ENCODE results near the gene UBA1.

The UBA1 gene

GRCh38 chrX:47175588-47175980, 18.0 kb upstream of the UBA1 start:
- H3K9me3 Mint-ChIP-seq: no peaks in the 10 kb centered on the region
- ATAC-seq (replicated peaks) (no peak), DNase-seq (no peak)
- peaks cover 0 to 51% of the 10 kb centered on the region in 2 donors for H3K27me3 Mint-ChIP-seq
- no peak overlapping the region for H3K4me3 Mint-ChIP-seq
- no peak overlapping the region for H3K27ac Mint-ChIP-seq
- peaks cover 0 to 6% of the 10 kb centered on the region in 2 donors for H3K4me1 Mint-ChIP-seq
- peaks cover 26 to 50% of the 10 kb centered on the region in 2 donors for H3K36me3 Mint-ChIP-seq

GRCh38 chrX:47176101-47176740, 17.4 kb upstream of the UBA1 start:
- Mint-ChIP-seq H3K36me3 (peaks cover 26 to 51% of the 10 kb centered on the region in 2 donors), H3K4me3 (no peak overlapping the region), H3K27me3 (peaks cover 0 to 52% of the 10 kb centered on the region in 2 donors), H3K9me3 (no peaks in the 10 kb centered on the region), H3K4me1 (peaks cover 0 to 6% of the 10 kb centered on the region in 2 donors), H3K27ac (peak overlapping the region; percentile 42)
- no peak for ATAC-seq (replicated peaks)
- DNase-seq: no peak

GRCh38 chrX:47177079-47177478, 16.6 kb upstream of the UBA1 start:
- no peaks in the 10 kb centered on the region for H3K9me3 Mint-ChIP-seq
- H3K4me1 Mint-ChIP-seq: peaks cover 0 to 6% of the 10 kb centered on the region in 2 donors
- no peak overlapping the region for H3K27ac Mint-ChIP-seq
- H3K27me3 Mint-ChIP-seq: peaks cover 0 to 60% of the 10 kb centered on the region in 2 donors
- no peak overlapping the region for H3K4me3 Mint-ChIP-seq
- ATAC-seq (replicated peaks) (peak in 1 of 2 donors; percentile 43), DNase-seq (no peak)
- H3K36me3 Mint-ChIP-seq: peaks cover 31 to 52% of the 10 kb centered on the region in 2 donors

GRCh38 chrX:47178337-47178736, 15.3 kb upstream of the UBA1 start:
- DNase-seq (no peak), ATAC-seq (replicated peaks) (no peak)
- Mint-ChIP-seq H3K27ac (no peak overlapping the region), H3K4me3 (no peak overlapping the region), H3K36me3 (peaks cover 38 to 49% of the 10 kb centered on the region in 2 donors), H3K27me3 (peaks cover 0 to 63% of the 10 kb centered on the region in 2 donors), H3K4me1 (peaks cover 0 to 6% of the 10 kb centered on the region in 2 donors), H3K9me3 (no peaks in the 10 kb centered on the region)

GRCh38 chrX:47179221-47179927, 14.3 kb upstream of the UBA1 start:
- Mint-ChIP-seq H3K9me3 (no peaks in the 10 kb centered on the region), H3K27ac (no peak overlapping the region), H3K36me3 (peaks cover 36 to 44% of the 10 kb centered on the region in 2 donors), H3K4me1 (peaks cover 0 to 6% of the 10 kb centered on the region in 2 donors), H3K27me3 (peaks cover 0 to 54% of the 10 kb centered on the region in 2 donors), H3K4me3 (no peak overlapping the region)
- DNase-seq: no peak
- ATAC-seq (replicated peaks): no peak

GRCh38 chrX:47179928-47180255, 13.7 kb upstream of the UBA1 start:
- DNase-seq (no peak), ATAC-seq (replicated peaks) (no peak)
- peaks cover 0 to 6% of the 10 kb centered on the region in 2 donors for H3K4me1 Mint-ChIP-seq
- H3K27me3 Mint-ChIP-seq: peaks cover 0 to 50% of the 10 kb centered on the region in 2 donors
- H3K4me3 Mint-ChIP-seq: no peak overlapping the region
- H3K9me3 Mint-ChIP-seq: no peaks in the 10 kb centered on the region
- no peak overlapping the region for H3K27ac Mint-ChIP-seq
- H3K36me3 Mint-ChIP-seq: peaks cover 36 to 43% of the 10 kb centered on the region in 2 donors

GRCh38 chrX:47180346-47180745, 13.3 kb upstream of the UBA1 start:
- H3K9me3 Mint-ChIP-seq: no peaks in the 10 kb centered on the region
- ATAC-seq (replicated peaks) (no peak), DNase-seq (no peak)
- peaks cover 0 to 49% of the 10 kb centered on the region in 2 donors for H3K27me3 Mint-ChIP-seq
- H3K36me3 Mint-ChIP-seq: peaks cover 36 to 43% of the 10 kb centered on the region in 2 donors
- no peak overlapping the region for H3K27ac Mint-ChIP-seq
- no peak overlapping the region for H3K4me3 Mint-ChIP-seq
- H3K4me1 Mint-ChIP-seq: peaks cover 0 to 6% of the 10 kb centered on the region in 2 donors

GRCh38 chrX:47181301-47181700, 12.3 kb upstream of the UBA1 start:
- H3K36me3 Mint-ChIP-seq: peaks cover 35 to 41% of the 10 kb centered on the region in 2 donors
- DNase-seq (no peak), ATAC-seq (replicated peaks) (no peak)
- no peak overlapping the region for H3K27ac Mint-ChIP-seq
- H3K4me3 Mint-ChIP-seq: no peak overlapping the region
- H3K4me1 Mint-ChIP-seq: peaks cover 0 to 3% of the 10 kb centered on the region in 2 donors
- no peaks in the 10 kb centered on the region for H3K9me3 Mint-ChIP-seq
- H3K27me3 Mint-ChIP-seq: peaks cover 0 to 47% of the 10 kb centered on the region in 2 donors

GRCh38 chrX:47182106-47182700, 11.4 kb upstream of the UBA1 start:
- Mint-ChIP-seq H3K27me3 (peaks cover 0 to 42% of the 10 kb centered on the region in 2 donors), H3K4me1 (no peaks in the 10 kb centered on the region), H3K4me3 (no peak overlapping the region), H3K27ac (no peak overlapping the region), H3K9me3 (no peaks in the 10 kb centered on the region), H3K36me3 (peaks cover 33 to 38% of the 10 kb centered on the region in 2 donors)
- no peak for DNase-seq
- ATAC-seq (replicated peaks): no peak

- DNase-seq (no peak), ATAC-seq (replicated peaks) (no peak)
- Mint-ChIP-seq H3K27me3 (peaks cover 0 to 32% of the 10 kb centered on the region in 2 donors), H3K4me3 (no peak overlapping the region), H3K9me3 (no peaks in the 10 kb centered on the region), H3K27ac (no peak overlapping the region), H3K36me3 (peaks cover 22 to 25% of the 10 kb centered on the region in 2 donors), H3K4me1 (peaks cover 1 to 6% of the 10 kb centered on the region in 2 donors)
Measured at GRCh38 chrX:47184486-47184885, 9.1 kb upstream of the UBA1 start.

GRCh38 chrX:47185241-47185640, 8.4 kb upstream of the UBA1 start:
- DNase-seq (no peak), ATAC-seq (replicated peaks) (no peak)
- no peak overlapping the region for H3K27ac Mint-ChIP-seq
- no peak overlapping the region for H3K4me3 Mint-ChIP-seq
- peaks cover 21 to 22% of the 10 kb centered on the region in 2 donors for H3K36me3 Mint-ChIP-seq
- H3K9me3 Mint-ChIP-seq: no peaks in the 10 kb centered on the region
- H3K27me3 Mint-ChIP-seq: peaks cover 0 to 28% of the 10 kb centered on the region in 2 donors
- peaks cover 1 to 6% of the 10 kb centered on the region in 2 donors for H3K4me1 Mint-ChIP-seq

GRCh38 chrX:47186096-47186740, 7.4 kb upstream of the UBA1 start:
- no peak for DNase-seq
- Mint-ChIP-seq H3K4me1 (peaks cover 8 to 16% of the 10 kb centered on the region in 2 donors), H3K27ac (no peak overlapping the region), H3K4me3 (no peak overlapping the region), H3K9me3 (no peaks in the 10 kb centered on the region), H3K27me3 (peaks cover 0 to 23% of the 10 kb centered on the region in 2 donors), H3K36me3 (peaks cover 18 to 20% of the 10 kb centered on the region in 2 donors)
- ATAC-seq (replicated peaks): no peak

GRCh38 chrX:47187106-47187677, 6.4 kb upstream of the UBA1 start:
- no peaks in the 10 kb centered on the region for H3K9me3 Mint-ChIP-seq
- DNase-seq: no peak
- peaks cover 11 to 15% of the 10 kb centered on the region in 2 donors for H3K36me3 Mint-ChIP-seq
- no peak overlapping the region for H3K4me3 Mint-ChIP-seq
- H3K4me1 Mint-ChIP-seq: peaks cover 8 to 18% of the 10 kb centered on the region in 2 donors
- H3K27me3 Mint-ChIP-seq: peaks cover 0 to 15% of the 10 kb centered on the region in 2 donors
- ATAC-seq (replicated peaks): no peak
- no peak overlapping the region for H3K27ac Mint-ChIP-seq

GRCh38 chrX:47189906-47190305, 3.7 kb upstream of the UBA1 start:
- no peak for ATAC-seq (replicated peaks)
- peaks cover 8 to 14% of the 10 kb centered on the region in 2 donors for H3K36me3 Mint-ChIP-seq
- DNase-seq: no peak
- no peaks in the 10 kb centered on the region for H3K9me3 Mint-ChIP-seq
- H3K4me1 Mint-ChIP-seq: peaks cover 23 to 34% of the 10 kb centered on the region in 2 donors
- H3K27me3 Mint-ChIP-seq: peaks cover 0 to 9% of the 10 kb centered on the region in 2 donors
- no peak overlapping the region for H3K4me3 Mint-ChIP-seq
- no peak overlapping the region for H3K27ac Mint-ChIP-seq

Data from stimulated activated naive B cell treated with anti-CD40 and anti-IgM and Interleukin-4, amounts not matched to agents 10 μg/mL and 1 μg/mL and 100 μg/mL, for 72 hours (primary cell).